ENCODE data around the gene PEF1. TPM values are rescaled to one million over a fixed set of nuclear protein-coding genes. Genes with fewer than 3 reads are reported as not detected.

PEF1 gene
- total RNA-seq, 1 donor from 2014 or later = 42.8 TPM

GRCh38 chr1:31627301-31627929 is 17.3 kb downstream of the PEF1 start:
- TF ChIP-seq, protein P1, sequence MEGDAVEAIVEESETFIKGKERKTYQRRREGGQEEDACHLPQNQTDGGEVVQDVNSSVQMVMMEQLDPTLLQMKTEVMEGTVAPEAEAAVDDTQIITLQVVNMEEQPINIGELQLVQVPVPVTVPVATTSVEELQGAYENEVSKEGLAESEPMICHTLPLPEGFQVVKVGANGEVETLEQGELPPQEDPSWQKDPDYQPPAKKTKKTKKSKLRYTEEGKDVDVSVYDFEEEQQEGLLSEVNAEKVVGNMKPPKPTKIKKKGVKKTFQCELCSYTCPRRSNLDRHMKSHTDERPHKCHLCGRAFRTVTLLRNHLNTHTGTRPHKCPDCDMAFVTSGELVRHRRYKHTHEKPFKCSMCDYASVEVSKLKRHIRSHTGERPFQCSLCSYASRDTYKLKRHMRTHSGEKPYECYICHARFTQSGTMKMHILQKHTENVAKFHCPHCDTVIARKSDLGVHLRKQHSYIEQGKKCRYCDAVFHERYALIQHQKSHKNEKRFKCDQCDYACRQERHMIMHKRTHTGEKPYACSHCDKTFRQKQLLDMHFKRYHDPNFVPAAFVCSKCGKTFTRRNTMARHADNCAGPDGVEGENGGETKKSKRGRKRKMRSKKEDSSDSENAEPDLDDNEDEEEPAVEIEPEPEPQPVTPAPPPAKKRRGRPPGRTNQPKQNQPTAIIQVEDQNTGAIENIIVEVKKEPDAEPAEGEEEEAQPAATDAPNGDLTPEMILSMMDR (IDR thresholded peaks at IDR 0.05; ENCODE audit: unreplicated experiment) = no peak
- Mint-ChIP-seq H3K27ac (no peak overlapping the region), H3K36me3 (ENCODE audit: insufficient read depth) (peaks cover 6% of the 10 kb centered on the region), H3K9me3 (ENCODE audit: low read depth) (no peaks in the 10 kb centered on the region), H3K4me3 (ENCODE audit: low read depth) (no peak overlapping the region), H3K4me1 (ENCODE audit: low read depth) (no peaks in the 10 kb centered on the region), H3K27me3 (no peaks in the 10 kb centered on the region)
- no peak for DNase-seq (ENCODE audit: low spot score, unreplicated experiment)

- no peaks in the 10 kb centered on the region for H3K9me3 Mint-ChIP-seq (ENCODE audit: low read depth)
- H3K36me3 Mint-ChIP-seq (ENCODE audit: insufficient read depth) = peaks cover 6% of the 10 kb centered on the region
- H3K4me3 Mint-ChIP-seq (ENCODE audit: low read depth) = no peak overlapping the region
- H3K27me3 Mint-ChIP-seq = no peaks in the 10 kb centered on the region
- H3K4me1 Mint-ChIP-seq (ENCODE audit: low read depth) = no peaks in the 10 kb centered on the region
- no peak overlapping the region for H3K27ac Mint-ChIP-seq
- no peak for DNase-seq (ENCODE audit: low spot score, unreplicated experiment)
- TF ChIP-seq, protein P1 (IDR thresholded peaks at IDR 0.05; ENCODE audit: unreplicated experiment) = no peak
Observed at GRCh38 chr1:31626223-31627207, 18.2 kb downstream of the PEF1 start.

- Mint-ChIP-seq H3K27ac (no peak overlapping the region), H3K4me3 (ENCODE audit: low read depth) (no peak overlapping the region), H3K36me3 (ENCODE audit: insufficient read depth) (peaks cover 6% of the 10 kb centered on the region), H3K4me1 (ENCODE audit: low read depth) (no peaks in the 10 kb centered on the region), H3K27me3 (no peaks in the 10 kb centered on the region), H3K9me3 (ENCODE audit: low read depth) (no peaks in the 10 kb centered on the region)
- no peak for DNase-seq (ENCODE audit: low spot score, unreplicated experiment)
- TF ChIP-seq, protein P1 (IDR thresholded peaks at IDR 0.05; ENCODE audit: unreplicated experiment) = no peak
Observed at GRCh38 chr1:31625561-31626222, 19.0 kb downstream of the PEF1 start.

- no peak overlapping the region for H3K4me3 Mint-ChIP-seq (ENCODE audit: low read depth)
- TF ChIP-seq, protein P1 (IDR thresholded peaks at IDR 0.05; ENCODE audit: unreplicated experiment) = no peak
- no peaks in the 10 kb centered on the region for H3K27me3 Mint-ChIP-seq
- H3K4me1 Mint-ChIP-seq (ENCODE audit: low read depth) = no peaks in the 10 kb centered on the region
- no peak for DNase-seq (ENCODE audit: low spot score, unreplicated experiment)
- H3K27ac Mint-ChIP-seq = no peak overlapping the region
- H3K36me3 Mint-ChIP-seq (ENCODE audit: insufficient read depth) = peaks cover 4% of the 10 kb centered on the region
- no peaks in the 10 kb centered on the region for H3K9me3 Mint-ChIP-seq (ENCODE audit: low read depth)
Observed at GRCh38 chr1:31624731-31625514, 19.8 kb downstream of the PEF1 start.

Measured in progenitor cell of endocrine pancreas (in vitro differentiated cells).